Panc1 (cell line): ENCODE measurements around the gene LRRC3C.

Source experiments
- CTCF ChIP-seq: fragments of 450-650 bp; IDR thresholded peaks from 2 replicates; pipeline ENCODE4 v1.5.1; 2017; ENCODE audit warnings: mild to moderate bottlenecking
- POLR2AphosphoS5 ChIP-seq: IDR thresholded peaks from 2 replicates; pipeline ENCODE4 v1.6.1; 2012; ENCODE audit warnings: mild to moderate bottlenecking, low read depth, low read length, moderate library complexity
- REST ChIP-seq, 2 experiments: IDR thresholded peaks; 2 replicates each; pipeline ENCODE4 v1.6.1; 2011 to 2012; ENCODE audit warnings: low read depth in 2 of 2, control low read depth in 1 of 2, low read length in 1 of 2, mild to moderate bottlenecking in 1 of 2, moderate library complexity in 1 of 2; ENCODE audit not compliant: insufficient read depth in 1 of 2
- SIN3A ChIP-seq: IDR thresholded peaks from 2 replicates; pipeline ENCODE4 v1.6.1; 2012; ENCODE audit warnings: low read depth, mild to moderate bottlenecking, low read length, moderate library complexity, borderline replicate concordance; ENCODE audit not compliant: insufficient read depth

GRCh38 chr17:39927929-39928857 lies 661 bp downstream of the LRRC3C start:
- no peak for TF ChIP-seq CTCF
- no peak for TF ChIP-seq REST (IDR thresholded peaks at IDR 0.05; ENCODE audit: insufficient read depth in 1 of 2, low read depth in 2 of 2, low read length in 1 of 2)
- TF ChIP-seq SIN3A = no peak
- TF ChIP-seq POLR2AphosphoS5 = no peak
